Kidney (tissue), 14 donors: ENCODE measurements around the gene OSTN. TPM values are rescaled to one million over a fixed set of nuclear protein-coding genes. Genes with fewer than 3 reads are reported as not detected.

Experiments used
- DNase-seq, 5 donors: peaks; one replicate each; pipeline ENCODE4 v3.0.0-alpha.2; 2013 to 2020
- FAIRE-seq: peaks from 2 replicates; lab custom pipeline; 2012; peaks lifted over from hg19 to GRCh38; lab: Jason Lieb, UNC
- H3K27ac ChIP-seq, 2 donors: one replicate each; pipeline ENCODE4 v1.7.0; 2013; ENCODE audit warnings: low read depth in 2 of 2, low read length in 2 of 2, inconsistent platforms in 1 of 2
- H3K27me3 ChIP-seq: one replicate; pipeline ENCODE4 v1.7.1; 2013; ENCODE audit warnings: low read length, inconsistent platforms; ENCODE audit not compliant: control insufficient read depth, insufficient read depth
- H3K36me3 ChIP-seq, 3 donors: one replicate each; pipeline versions ENCODE4 v1.7.0 to v1.7.1; 2013; ENCODE audit warnings: low read length in 3 of 3, control low read depth in 1 of 3, inconsistent platforms in 1 of 3; ENCODE audit not compliant: insufficient read depth in 3 of 3, control insufficient read depth in 2 of 3
- H3K4me1 ChIP-seq, 3 donors: one replicate each; pipeline versions ENCODE4 v1.7.0 to v1.7.1; 2013; ENCODE audit warnings: low read length in 3 of 3, inconsistent platforms in 1 of 3, low read depth in 1 of 3; ENCODE audit not compliant: control insufficient read depth in 2 of 3, insufficient read depth in 2 of 3
- H3K4me3 ChIP-seq, 3 donors: one replicate each; pipeline versions ENCODE4 v1.7.0 to v1.8.1; 2013; ENCODE audit warnings: low read length in 3 of 3, control low read depth in 1 of 3, inconsistent platforms in 1 of 3
- H3K9ac ChIP-seq, 3 donors: one replicate each; pipeline versions ENCODE4 v1.7.0 to v1.7.1; 2013; ENCODE audit warnings: low read length in 3 of 3, control low read depth in 1 of 3, inconsistent platforms in 1 of 3
- H3K9me3 ChIP-seq, 3 donors: one replicate each; pipeline versions ENCODE4 v1.7.0 to v1.7.1; 2013; ENCODE audit warnings: low read length in 3 of 3, control low read depth in 1 of 3, inconsistent platforms in 1 of 3; ENCODE audit not compliant: control insufficient read depth in 2 of 3, insufficient read depth in 1 of 3
- CTCF ChIP-seq: IDR thresholded peaks from 3 replicates; pipeline ENCODE4 v1.5.1; 2012; ENCODE audit warnings: mild to moderate bottlenecking, moderate library complexity, borderline replicate concordance; ENCODE audit not compliant: insufficient read depth; ENCODE audit errors: extremely low read depth
- intact Hi-C: fragments of 100-400 bp; cut with DNase I; formaldehyde crosslinking; loops from one replicate; pipeline ENCODE4 v1.11.1; 2022
- polyA plus RNA-seq: library from polyadenylated mRNA; stranded (reverse); fragments of 350-450 nt; fragmentation: Illumina TruSeq; extraction: RNeasy Lipid Tissue Mini Kit (QIAGEN cat#74804); gene quantifications from one replicate; pipeline ENCODE4 v1.2.3, GENCODE V29; 2014; ENCODE audit warnings: low read depth, low replicate concordance; ENCODE audit not compliant: insufficient read depth
- total RNA-seq: library from RNA; stranded (reverse); fragmentation: NEBNext Ultra II Directional; extraction: Animal tissue kit (Norgen Biotek cat#: 25700); gene quantifications from one replicate; pipeline ENCODE4 v1.2.1, GENCODE V29; 2021
- donor health status: control.
- donor health status: control.
- donor health status: control.
- donor health status: control.
- donor health status: control.
- donor health status: DM: yes; HTN: yes; CAD: no.
- donor health status: Normal renal cell carcinoma (clear cell type).

OSTN gene
- total and polyA plus RNA-seq, 2 donors from 2014 or later, result not detected

GRCh38 chr3:191260431-191261303 lies 61.6 kb downstream of the OSTN start:
- Histone ChIP-seq H3K36me3 (no peaks in the 10 kb centered on the region), H3K9ac (no peak overlapping the region), H3K27ac (no peak overlapping the region), H3K27me3 (no peaks in the 10 kb centered on the region), H3K4me1 (no peaks in the 10 kb centered on the region), H3K9me3 (no peaks in the 10 kb centered on the region), H3K4me3 (no peak overlapping the region)
- DNase-seq, result no peak
- FAIRE-seq, result no peak
- intact Hi-C loops, result no loop called here
- no peak for TF ChIP-seq CTCF

DNA sequence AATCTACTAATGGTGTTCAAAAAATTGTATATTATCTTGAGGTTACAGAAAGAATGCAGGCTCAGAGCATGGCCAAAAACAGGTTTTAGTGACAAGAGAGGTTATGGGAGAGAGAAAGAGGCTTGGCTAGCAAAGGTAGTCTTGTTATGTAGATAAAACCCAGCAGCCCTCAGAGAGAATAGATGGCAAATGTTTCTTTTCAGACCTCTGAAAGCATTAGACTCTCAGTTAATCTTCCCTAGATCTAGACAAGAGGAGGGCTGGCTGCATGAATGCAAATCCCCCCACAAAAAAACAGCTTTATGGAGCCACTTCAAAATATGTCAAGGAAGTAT lies 62.2 kb downstream of the OSTN start:
- H3K4me1 ChIP-seq, result no peaks in the 10 kb centered on the region
- no peak for TF ChIP-seq CTCF
- H3K9me3 ChIP-seq, result no peaks in the 10 kb centered on the region
- H3K4me3 ChIP-seq, result no peak overlapping the region
- intact Hi-C loops, result no loop called here
- no peak overlapping the region for H3K9ac ChIP-seq
- DNase-seq (no peak), FAIRE-seq (no peak)
- no peak overlapping the region for H3K27ac ChIP-seq
- no peaks in the 10 kb centered on the region for H3K36me3 ChIP-seq
- no peaks in the 10 kb centered on the region for H3K27me3 ChIP-seq

GRCh38 chr3:191262650-191263049 lies 63.6 kb downstream of the OSTN start:
- Histone ChIP-seq H3K4me3 (no peak overlapping the region), H3K27ac (no peak overlapping the region), H3K36me3 (no peaks in the 10 kb centered on the region), H3K9me3 (no peaks in the 10 kb centered on the region), H3K27me3 (no peaks in the 10 kb centered on the region), H3K4me1 (no peaks in the 10 kb centered on the region), H3K9ac (no peak overlapping the region)
- no peak for TF ChIP-seq CTCF
- no peak for FAIRE-seq
- no peak for DNase-seq
- intact Hi-C loops, result no loop called here
